GM12872 (cell line): Measurements from ENCODE around the gene FGF12.

Experiments
- TF ChIP-seq, protein P1 (sequence below): IDR thresholded peaks from 3 replicates; pipeline ENCODE4 v1.5.1; 2011; ENCODE audit warnings: low read depth, mild to moderate bottlenecking, low read length, moderate library complexity; ENCODE audit not compliant: insufficient read depth

The FGF12 gene

DNA sequence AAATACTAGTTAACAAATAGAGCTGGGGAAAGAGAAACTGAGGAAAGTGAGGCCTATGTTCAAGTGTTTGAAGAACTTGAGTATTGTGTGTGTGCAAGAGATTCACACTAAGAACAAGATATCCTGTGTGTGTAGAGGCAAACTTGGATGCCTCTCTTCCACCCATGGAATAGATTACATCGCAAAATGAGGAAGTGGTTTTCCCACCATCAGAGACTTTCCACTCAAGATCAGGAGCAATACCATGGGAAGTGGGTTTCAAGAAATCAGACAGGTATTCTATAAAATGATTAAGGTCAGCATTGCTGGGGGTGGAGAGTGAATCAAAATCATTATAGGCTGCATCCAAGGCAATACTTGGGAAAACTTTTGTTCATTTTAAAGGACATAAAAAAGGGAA lies 308.0 kb downstream of the FGF12 start:
- TF ChIP-seq, protein P1, sequence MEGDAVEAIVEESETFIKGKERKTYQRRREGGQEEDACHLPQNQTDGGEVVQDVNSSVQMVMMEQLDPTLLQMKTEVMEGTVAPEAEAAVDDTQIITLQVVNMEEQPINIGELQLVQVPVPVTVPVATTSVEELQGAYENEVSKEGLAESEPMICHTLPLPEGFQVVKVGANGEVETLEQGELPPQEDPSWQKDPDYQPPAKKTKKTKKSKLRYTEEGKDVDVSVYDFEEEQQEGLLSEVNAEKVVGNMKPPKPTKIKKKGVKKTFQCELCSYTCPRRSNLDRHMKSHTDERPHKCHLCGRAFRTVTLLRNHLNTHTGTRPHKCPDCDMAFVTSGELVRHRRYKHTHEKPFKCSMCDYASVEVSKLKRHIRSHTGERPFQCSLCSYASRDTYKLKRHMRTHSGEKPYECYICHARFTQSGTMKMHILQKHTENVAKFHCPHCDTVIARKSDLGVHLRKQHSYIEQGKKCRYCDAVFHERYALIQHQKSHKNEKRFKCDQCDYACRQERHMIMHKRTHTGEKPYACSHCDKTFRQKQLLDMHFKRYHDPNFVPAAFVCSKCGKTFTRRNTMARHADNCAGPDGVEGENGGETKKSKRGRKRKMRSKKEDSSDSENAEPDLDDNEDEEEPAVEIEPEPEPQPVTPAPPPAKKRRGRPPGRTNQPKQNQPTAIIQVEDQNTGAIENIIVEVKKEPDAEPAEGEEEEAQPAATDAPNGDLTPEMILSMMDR: no peak

DNA sequence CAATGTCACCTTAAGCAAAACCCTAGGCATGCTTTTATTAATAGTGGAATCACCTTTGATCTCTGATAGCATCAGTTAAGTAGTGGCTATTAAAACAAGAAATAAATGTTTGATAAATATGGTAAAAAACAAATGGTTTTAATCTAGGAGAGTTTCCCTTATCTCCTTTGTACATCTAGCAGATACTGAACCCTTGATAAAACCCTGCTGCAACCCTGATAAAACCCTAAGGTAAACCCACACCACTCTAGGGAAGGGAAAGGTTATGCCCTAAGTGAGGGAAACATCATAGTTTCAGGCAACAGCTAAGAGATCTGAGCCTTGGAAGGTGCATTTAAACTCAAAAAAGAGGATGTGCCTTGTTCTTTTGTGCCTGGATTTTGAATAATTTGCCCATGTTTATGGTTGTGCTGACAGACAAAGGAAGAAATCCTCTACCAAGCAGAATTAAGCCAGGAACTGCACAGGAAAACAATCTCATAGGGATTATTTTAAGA lies 309.7 kb downstream of the FGF12 start:
- TF ChIP-seq, protein P1: no peak

DNA sequence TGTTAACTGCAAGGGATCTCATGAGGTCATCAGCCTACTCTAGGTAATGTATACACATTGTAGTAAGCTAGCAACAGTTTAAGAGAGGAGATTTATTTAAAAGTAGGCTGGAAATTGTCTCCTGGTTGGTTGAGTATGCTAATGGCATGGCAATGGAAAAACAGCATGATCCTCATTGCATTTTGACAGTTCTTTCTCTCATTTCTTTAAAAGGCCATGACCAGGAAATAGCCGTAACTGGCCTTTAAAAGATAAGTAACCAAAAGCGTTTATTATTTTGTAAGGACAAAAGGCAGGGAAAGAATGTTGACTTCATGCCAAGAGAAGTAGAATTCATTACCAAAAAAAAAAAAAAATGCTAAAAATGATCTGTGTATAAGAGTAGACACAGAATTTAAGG lies 310.3 kb downstream of the FGF12 start:
- TF ChIP-seq, protein P1: no peak

DNA sequence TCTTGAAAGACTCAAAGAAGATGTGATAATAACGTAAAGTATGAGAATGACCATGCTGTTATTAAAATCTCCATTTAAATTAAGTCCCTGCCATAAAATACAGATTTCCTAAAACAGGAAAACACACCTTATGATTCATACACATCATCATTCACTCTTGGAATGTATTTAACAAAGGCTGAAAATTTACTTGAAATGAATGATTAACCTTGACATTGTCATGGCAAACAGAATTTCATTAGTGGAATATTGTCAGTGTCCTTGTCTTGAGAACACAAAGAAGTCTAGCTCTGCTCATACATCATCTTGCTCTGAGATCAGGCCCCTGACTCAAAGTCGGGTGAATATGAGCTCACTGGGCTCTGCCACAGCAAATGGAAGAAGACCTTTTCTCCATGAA lies 313.9 kb downstream of the FGF12 start:
- TF ChIP-seq, protein P1: no peak

DNA sequence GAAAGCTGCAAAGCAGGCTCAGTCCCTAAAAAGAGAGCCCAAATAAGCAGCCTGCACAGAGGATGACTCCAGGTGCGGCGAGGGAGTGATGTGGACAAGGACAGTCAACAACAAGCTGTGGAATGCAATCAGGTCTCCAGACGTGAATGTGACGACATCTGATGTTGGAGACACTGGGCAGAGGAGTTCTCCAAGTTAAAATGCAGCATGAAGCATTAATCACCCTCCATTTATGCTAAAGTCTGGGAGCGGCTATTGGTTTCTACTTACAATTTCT lies 316.7 kb downstream of the FGF12 start:
- TF ChIP-seq, protein P1: no peak

DNA sequence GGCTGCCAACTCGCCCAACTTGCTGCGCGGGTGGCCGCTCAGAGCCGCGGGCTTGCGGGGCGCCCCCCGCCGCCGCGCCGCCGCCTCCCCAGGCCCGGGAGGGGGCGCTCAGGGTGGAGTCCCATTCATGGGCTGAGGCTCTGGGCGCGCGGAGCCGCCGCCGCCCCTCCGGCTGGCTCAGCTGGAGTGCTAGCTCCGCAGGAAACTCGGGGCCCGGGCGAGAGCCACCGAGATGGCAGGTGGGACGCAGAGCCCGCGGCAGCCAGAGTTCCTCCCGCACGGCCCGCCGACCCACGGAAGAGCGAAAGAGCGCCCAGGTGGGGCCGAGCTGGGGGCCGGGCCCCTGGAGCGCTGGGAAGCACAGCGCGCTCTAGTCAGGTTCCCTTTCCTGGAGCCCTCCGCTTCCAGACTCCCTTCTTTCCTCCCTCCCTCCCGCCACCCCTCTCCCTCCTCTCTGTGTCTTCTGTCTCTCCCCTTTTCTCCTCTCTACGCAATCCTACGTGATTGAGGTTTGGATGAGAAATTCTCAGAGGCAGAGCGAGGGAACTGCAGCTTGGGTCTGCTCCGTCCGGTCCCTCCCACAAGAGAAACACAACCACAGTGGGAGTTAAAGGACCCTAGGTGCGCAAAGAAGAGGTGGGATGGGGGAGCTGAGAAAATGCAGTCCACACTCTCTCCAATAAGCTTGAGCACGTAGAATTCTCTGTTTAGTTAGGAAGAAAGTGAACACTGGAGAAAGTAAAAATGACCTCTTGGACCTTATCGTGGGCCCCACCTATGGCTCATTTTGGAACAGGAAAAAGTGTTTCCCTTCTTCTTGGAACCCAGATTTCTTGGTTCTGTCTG lies 317.3 kb downstream of the FGF12 start:
- TF ChIP-seq, protein P1: no peak

DNA sequence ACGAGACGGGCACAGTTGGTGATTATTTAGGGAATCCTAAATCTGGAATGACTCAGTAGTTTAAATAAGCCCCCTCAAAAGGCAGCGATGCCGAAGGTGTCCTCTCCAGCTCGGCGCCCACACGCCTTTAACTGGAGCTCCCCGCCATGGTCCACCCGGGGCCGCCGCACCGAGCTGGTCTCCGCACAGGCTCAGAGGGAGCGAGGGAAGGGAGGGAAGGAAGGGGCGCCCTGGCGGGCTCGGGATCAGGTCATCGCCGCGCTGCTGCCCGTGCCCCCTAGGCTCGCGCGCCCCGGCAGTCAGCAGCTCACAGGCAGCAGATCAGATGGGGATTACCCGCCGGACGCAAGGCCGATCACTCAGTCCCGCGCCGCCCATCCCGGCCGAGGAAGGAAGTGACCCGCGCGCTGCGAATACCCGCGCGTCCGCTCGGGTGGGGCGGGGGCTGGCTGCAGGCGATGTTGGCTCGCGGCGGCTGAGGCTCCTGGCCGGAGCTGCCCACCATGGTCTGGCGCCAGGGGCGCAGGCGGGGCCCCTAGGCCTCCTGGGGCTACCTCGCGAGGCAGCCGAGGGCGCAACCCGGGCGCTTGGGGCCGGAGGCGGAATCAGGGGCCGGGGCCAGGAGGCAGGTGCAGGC lies 318.0 kb downstream of the FGF12 start:
- TF ChIP-seq, protein P1: no peak
